Measurements from ENCODE around the gene OSCAR.

DNA sequence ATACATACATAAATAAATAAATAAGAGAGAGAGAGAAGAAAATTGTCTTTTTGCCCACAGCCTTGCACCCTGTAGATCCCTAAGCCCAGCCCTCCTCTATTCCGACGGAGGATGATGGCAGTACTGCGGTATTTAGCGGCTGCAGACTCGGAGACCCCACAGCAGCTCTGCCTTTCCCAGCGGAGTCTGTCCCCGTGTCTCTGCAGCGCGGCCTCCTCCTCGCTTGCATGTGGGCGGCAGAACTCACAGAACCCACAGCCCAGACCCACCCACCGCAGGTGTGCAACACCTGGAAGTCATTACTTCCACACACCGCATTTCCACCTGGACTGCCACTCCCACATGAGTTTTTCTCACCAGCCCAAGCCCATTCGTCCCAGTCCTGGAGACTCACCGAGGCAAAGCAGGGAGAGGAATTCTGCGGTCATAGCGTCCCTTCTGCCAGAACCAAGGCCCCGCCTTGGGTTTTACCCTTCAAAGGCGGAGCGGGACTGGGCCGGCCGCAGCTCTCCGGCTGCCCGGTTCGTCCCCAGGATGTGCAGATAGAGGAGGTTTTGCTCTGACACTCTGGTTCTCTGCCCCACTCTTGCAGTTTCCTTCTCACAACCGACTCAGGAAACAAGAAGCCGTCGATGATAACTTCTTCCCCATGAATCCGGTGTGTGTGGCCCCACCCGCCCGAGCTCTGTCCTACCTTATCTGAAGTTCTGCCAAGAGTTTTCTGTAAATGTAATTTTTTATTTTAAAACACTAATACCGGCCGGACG, 37.1 kb downstream of the OSCAR start, which contains the start of gene VSTM1:
- TF ChIP-seq, protein P1, sequence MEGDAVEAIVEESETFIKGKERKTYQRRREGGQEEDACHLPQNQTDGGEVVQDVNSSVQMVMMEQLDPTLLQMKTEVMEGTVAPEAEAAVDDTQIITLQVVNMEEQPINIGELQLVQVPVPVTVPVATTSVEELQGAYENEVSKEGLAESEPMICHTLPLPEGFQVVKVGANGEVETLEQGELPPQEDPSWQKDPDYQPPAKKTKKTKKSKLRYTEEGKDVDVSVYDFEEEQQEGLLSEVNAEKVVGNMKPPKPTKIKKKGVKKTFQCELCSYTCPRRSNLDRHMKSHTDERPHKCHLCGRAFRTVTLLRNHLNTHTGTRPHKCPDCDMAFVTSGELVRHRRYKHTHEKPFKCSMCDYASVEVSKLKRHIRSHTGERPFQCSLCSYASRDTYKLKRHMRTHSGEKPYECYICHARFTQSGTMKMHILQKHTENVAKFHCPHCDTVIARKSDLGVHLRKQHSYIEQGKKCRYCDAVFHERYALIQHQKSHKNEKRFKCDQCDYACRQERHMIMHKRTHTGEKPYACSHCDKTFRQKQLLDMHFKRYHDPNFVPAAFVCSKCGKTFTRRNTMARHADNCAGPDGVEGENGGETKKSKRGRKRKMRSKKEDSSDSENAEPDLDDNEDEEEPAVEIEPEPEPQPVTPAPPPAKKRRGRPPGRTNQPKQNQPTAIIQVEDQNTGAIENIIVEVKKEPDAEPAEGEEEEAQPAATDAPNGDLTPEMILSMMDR (IDR thresholded peaks at IDR 0.05), result no peak
- TF ChIP-seq POLR2A (IDR thresholded peaks at IDR 0.05), result no peak
